Measurements from ENCODE around the gene CFAP97D2. TPM values are rescaled to one million over a fixed set of nuclear protein-coding genes. Genes with fewer than 3 reads are reported as not detected.

The CFAP97D2 gene
- total RNA-seq, 1 experiment from 2014 or later = not detected

DNA sequence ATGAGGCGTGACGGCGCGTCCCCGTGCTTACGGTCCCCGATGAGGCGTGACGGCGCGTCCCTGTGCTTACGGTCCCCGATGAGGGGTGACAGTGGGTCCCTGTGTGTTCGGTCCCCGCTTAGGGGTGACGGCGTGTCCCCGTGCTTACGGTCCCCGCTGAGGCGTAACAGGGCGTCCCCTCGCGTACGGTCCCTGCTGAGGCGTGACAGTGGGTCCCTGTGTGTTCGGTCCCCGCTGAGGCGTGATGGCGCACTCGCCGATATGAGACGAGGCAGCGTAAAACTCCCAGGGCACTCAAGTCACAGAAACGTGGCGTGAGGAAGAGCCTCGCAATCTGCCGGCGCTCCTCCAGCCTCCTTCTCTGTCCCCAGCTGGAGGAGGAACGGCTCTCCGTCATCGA, 20.9 kb downstream of the CFAP97D2 start:
- ChIA-PET CTCF (no interaction called here), POLR2A (no interaction called here)
- H3K27ac Mint-ChIP-seq = no peak overlapping the region
- DNase-seq (ENCODE audit: low spot score) (no peak), ATAC-seq (no peak)
- H3K27me3 Mint-ChIP-seq (ENCODE audit: low read depth) = no peaks in the 10 kb centered on the region
- peaks cover 21% of the 10 kb centered on the region for H3K4me1 Mint-ChIP-seq
- TF ChIP-seq ZNF232 (CRISPR knock-in tag; IDR thresholded peaks at IDR 0.05) (no peak), IRF2 (CRISPR knock-in tag; IDR thresholded peaks at IDR 0.05; ENCODE audit: borderline replicate concordance, low read depth) (no peak), HMGA2 (CRISPR knock-in tag; IDR thresholded peaks at IDR 0.05) (no peak), NFE2L1 (CRISPR knock-in tag; IDR thresholded peaks at IDR 0.05) (no peak), TEAD4 (CRISPR knock-in tag; IDR thresholded peaks at IDR 0.05) (no peak), ZNF396 (CRISPR knock-in tag; IDR thresholded peaks at IDR 0.05; ENCODE audit: borderline replicate concordance) (no peak), ZNF671 (CRISPR knock-in tag; IDR thresholded peaks at IDR 0.05) (no peak), ZNF317 (CRISPR knock-in tag; IDR thresholded peaks at IDR 0.05; ENCODE audit: borderline replicate concordance, low read depth) (no peak), ATF1 (CRISPR knock-in tag; IDR thresholded peaks at IDR 0.05) (no peak), ZBTB21 (CRISPR knock-in tag; IDR thresholded peaks at IDR 0.05; ENCODE audit: borderline replicate concordance) (no peak), NR3C1 (CRISPR knock-in tag; conservative IDR thresholded peaks at IDR 0.05; ENCODE audit: low read depth) (no peak), NFYB (CRISPR knock-in tag; conservative IDR thresholded peaks at IDR 0.05; ENCODE audit: low read depth) (no peak)
- TF ChIP-seq, protein P1, sequence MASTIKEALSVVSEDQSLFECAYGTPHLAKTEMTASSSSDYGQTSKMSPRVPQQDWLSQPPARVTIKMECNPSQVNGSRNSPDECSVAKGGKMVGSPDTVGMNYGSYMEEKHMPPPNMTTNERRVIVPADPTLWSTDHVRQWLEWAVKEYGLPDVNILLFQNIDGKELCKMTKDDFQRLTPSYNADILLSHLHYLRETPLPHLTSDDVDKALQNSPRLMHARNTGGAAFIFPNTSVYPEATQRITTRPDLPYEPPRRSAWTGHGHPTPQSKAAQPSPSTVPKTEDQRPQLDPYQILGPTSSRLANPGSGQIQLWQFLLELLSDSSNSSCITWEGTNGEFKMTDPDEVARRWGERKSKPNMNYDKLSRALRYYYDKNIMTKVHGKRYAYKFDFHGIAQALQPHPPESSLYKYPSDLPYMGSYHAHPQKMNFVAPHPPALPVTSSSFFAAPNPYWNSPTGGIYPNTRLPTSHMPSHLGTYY (CRISPR knock-in tag; IDR thresholded peaks at IDR 0.05) = no peak
- TF ChIP-seq, protein P2, sequence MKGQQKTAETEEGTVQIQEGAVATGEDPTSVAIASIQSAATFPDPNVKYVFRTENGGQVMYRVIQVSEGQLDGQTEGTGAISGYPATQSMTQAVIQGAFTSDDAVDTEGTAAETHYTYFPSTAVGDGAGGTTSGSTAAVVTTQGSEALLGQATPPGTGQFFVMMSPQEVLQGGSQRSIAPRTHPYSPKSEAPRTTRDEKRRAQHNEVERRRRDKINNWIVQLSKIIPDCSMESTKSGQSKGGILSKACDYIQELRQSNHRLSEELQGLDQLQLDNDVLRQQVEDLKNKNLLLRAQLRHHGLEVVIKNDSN (CRISPR knock-in tag; IDR thresholded peaks at IDR 0.05) = no peak
- TF ChIP-seq, protein P3, sequence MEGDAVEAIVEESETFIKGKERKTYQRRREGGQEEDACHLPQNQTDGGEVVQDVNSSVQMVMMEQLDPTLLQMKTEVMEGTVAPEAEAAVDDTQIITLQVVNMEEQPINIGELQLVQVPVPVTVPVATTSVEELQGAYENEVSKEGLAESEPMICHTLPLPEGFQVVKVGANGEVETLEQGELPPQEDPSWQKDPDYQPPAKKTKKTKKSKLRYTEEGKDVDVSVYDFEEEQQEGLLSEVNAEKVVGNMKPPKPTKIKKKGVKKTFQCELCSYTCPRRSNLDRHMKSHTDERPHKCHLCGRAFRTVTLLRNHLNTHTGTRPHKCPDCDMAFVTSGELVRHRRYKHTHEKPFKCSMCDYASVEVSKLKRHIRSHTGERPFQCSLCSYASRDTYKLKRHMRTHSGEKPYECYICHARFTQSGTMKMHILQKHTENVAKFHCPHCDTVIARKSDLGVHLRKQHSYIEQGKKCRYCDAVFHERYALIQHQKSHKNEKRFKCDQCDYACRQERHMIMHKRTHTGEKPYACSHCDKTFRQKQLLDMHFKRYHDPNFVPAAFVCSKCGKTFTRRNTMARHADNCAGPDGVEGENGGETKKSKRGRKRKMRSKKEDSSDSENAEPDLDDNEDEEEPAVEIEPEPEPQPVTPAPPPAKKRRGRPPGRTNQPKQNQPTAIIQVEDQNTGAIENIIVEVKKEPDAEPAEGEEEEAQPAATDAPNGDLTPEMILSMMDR (IDR thresholded peaks at IDR 0.05) = no peak
- TF ChIP-seq, protein P4, sequence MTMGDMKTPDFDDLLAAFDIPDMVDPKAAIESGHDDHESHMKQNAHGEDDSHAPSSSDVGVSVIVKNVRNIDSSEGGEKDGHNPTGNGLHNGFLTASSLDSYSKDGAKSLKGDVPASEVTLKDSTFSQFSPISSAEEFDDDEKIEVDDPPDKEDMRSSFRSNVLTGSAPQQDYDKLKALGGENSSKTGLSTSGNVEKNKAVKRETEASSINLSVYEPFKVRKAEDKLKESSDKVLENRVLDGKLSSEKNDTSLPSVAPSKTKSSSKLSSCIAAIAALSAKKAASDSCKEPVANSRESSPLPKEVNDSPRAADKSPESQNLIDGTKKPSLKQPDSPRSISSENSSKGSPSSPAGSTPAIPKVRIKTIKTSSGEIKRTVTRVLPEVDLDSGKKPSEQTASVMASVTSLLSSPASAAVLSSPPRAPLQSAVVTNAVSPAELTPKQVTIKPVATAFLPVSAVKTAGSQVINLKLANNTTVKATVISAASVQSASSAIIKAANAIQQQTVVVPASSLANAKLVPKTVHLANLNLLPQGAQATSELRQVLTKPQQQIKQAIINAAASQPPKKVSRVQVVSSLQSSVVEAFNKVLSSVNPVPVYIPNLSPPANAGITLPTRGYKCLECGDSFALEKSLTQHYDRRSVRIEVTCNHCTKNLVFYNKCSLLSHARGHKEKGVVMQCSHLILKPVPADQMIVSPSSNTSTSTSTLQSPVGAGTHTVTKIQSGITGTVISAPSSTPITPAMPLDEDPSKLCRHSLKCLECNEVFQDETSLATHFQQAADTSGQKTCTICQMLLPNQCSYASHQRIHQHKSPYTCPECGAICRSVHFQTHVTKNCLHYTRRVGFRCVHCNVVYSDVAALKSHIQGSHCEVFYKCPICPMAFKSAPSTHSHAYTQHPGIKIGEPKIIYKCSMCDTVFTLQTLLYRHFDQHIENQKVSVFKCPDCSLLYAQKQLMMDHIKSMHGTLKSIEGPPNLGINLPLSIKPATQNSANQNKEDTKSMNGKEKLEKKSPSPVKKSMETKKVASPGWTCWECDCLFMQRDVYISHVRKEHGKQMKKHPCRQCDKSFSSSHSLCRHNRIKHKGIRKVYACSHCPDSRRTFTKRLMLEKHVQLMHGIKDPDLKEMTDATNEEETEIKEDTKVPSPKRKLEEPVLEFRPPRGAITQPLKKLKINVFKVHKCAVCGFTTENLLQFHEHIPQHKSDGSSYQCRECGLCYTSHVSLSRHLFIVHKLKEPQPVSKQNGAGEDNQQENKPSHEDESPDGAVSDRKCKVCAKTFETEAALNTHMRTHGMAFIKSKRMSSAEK (CRISPR knock-in tag; IDR thresholded peaks at IDR 0.05; ENCODE audit: borderline replicate concordance) = no peak
- TF ChIP-seq, protein P5, sequence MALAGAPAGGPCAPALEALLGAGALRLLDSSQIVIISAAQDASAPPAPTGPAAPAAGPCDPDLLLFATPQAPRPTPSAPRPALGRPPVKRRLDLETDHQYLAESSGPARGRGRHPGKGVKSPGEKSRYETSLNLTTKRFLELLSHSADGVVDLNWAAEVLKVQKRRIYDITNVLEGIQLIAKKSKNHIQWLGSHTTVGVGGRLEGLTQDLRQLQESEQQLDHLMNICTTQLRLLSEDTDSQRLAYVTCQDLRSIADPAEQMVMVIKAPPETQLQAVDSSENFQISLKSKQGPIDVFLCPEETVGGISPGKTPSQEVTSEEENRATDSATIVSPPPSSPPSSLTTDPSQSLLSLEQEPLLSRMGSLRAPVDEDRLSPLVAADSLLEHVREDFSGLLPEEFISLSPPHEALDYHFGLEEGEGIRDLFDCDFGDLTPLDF (CRISPR knock-in tag; IDR thresholded peaks at IDR 0.05) = no peak
- H3K36me3 Mint-ChIP-seq = no peaks in the 10 kb centered on the region
- H3K9me3 Mint-ChIP-seq = no peaks in the 10 kb centered on the region
- H3K4me3 Mint-ChIP-seq = no peak overlapping the region

DNA sequence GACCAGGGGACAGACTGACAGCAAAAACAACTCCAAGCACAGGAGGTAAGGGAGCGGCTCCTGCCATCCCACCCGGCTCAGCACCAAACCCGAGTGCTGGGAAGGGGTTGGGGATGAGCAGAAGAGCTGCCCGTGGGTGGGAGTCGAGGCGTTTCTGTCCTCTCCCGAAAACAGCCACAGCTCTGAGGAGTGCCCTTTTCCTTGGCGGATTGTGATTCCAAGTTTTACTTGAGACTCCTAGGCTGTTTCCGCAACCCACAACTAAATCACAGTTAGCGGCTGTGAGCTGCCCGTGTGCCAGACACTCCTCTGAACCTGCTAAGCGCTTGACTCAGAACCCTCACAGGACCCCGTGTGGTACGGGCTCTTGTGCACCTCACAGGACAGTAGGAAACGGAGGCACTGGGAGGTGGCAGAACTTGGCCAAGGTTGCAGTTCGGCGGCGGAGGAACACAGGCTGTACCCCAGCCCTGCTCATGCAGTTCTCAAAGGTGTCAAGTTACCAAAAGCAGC, 21.4 kb downstream of the CFAP97D2 start:
- Mint-ChIP-seq H3K27me3 (ENCODE audit: low read depth) (no peaks in the 10 kb centered on the region), H3K4me1 (peaks cover 21% of the 10 kb centered on the region), H3K36me3 (no peaks in the 10 kb centered on the region), H3K9me3 (no peaks in the 10 kb centered on the region), H3K27ac (no peak overlapping the region), H3K4me3 (no peak overlapping the region)
- no peak for TF ChIP-seq IRF2 (CRISPR knock-in tag; IDR thresholded peaks at IDR 0.05; ENCODE audit: borderline replicate concordance, low read depth)
- no peak for TF ChIP-seq ELF4 (CRISPR knock-in tag; IDR thresholded peaks at IDR 0.05; ENCODE audit: low read depth)
- TF ChIP-seq CBFB (CRISPR knock-in tag; IDR thresholded peaks at IDR 0.05; ENCODE audit: low read depth) = no peak
- TF ChIP-seq, protein P2 (CRISPR knock-in tag; IDR thresholded peaks at IDR 0.05) = no peak
- TF ChIP-seq, protein P6, sequence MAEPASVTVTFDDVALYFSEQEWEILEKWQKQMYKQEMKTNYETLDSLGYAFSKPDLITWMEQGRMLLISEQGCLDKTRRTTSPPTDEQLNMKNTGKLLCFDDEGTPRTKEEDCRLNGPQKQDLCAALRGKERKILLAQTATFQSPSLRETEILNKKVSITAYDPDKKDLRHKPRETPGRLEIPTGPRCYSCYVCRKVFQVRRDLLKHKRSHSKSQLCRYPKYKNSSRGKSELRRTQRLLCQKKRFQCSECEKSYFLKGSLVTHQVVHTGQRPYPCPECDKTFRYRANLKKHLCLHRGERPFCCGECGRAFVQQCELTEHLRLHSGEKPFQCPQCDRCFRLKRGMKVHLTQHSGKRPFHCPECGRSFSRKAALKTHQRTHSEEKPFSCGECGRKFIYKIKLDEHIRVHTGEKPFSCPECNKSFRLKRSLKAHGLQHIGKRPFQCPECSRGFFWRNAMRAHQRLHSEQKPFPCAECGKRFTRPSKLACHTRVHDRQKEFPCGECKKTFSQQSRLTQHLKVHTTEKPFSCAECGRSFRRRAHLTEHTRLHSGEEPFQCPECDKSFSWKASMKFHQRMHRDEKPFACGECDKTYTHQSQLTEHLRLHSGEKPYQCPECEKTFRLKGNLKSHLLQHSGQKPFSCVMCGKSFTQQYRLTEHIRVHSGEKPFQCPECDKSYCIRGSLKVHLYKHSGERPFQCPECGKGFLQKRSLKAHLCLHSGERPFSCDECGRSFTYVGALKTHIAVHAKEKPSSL (CRISPR knock-in tag; conservative IDR thresholded peaks at IDR 0.05) = no peak
- TF ChIP-seq, protein P5 (CRISPR knock-in tag; IDR thresholded peaks at IDR 0.05) = no peak
- no peak for TF ChIP-seq TEAD4 (CRISPR knock-in tag; IDR thresholded peaks at IDR 0.05)
- TF ChIP-seq TCF7 (CRISPR knock-in tag; IDR thresholded peaks at IDR 0.05; ENCODE audit: low read depth) = no peak
- no peak for TF ChIP-seq ESRRA (CRISPR knock-in tag; IDR thresholded peaks at IDR 0.05; ENCODE audit: borderline replicate concordance)
- no peak for DNase-seq (ENCODE audit: low spot score)
- ChIA-PET CTCF (no interaction called here), POLR2A (no interaction called here)
- ATAC-seq = peak; percentile 78

All from WTC11 (cell line).